A549 (cell line): Measurements from ENCODE around the gene ANKRD34A. TPM values are rescaled to one million over a fixed set of nuclear protein-coding genes. Genes with fewer than 3 reads are reported as not detected.

Experiments used
- ATAC-seq, 2 experiments: fragments of 200-7000 bp in 1 of 2; fragments of >200 bp in 1 of 2; cut with Nextera tagmentation in 1 of 2; cut with Tn5 transposase in 1 of 2; 3 replicates each; pipeline versions ENCODE4 v1.8.0 to v1.9.1; 2018 to 2020; ENCODE audit warnings: mild to moderate bottlenecking in 1 of 2, moderate library complexity in 1 of 2
- CTCF ChIA-PET: fragments of 300-600 bp; sonication (Branson Sonifier 250); formaldehyde crosslinking; extraction: SDS; loops from one replicate; lab custom pipeline; 2021; ENCODE audit warnings: antibody characterized with exemption, inconsistent platforms; lab: Yijun Ruan, JAX
- POLR2A ChIA-PET: fragments of 350-600 bp; formaldehyde crosslinking; extraction: SDS; loops from one replicate; lab custom pipeline; 2021; ENCODE audit warnings: antibody characterized with exemption, inconsistent platforms; lab: Yijun Ruan, JAX
- DNase-seq, 2 experiments: peaks; one replicate each; pipeline versions ENCODE4 v3.0.0 to v3.0.0-alpha.2; 2011 to 2016; ENCODE audit warnings: low read depth in 1 of 2, low spot score in 1 of 2
- FAIRE-seq: peaks from 2 replicates; lab custom pipeline; 2011; peaks lifted over from hg19 to GRCh38; lab: Jason Lieb, UNC
- H3K27ac ChIP-seq, 2 experiments: fragments of >200 bp; sonication (Bioruptor Twin); formaldehyde crosslinking; 3 replicates each; pipeline ENCODE4 v1.5.1; 2016 to 2017
- H3K4me1 ChIP-seq: fragments of >200 bp; sonication (Bioruptor Twin); formaldehyde crosslinking; 3 replicates; pipeline ENCODE4 v1.6.1; 2016
- H3K4me2 ChIP-seq: fragments of >200 bp; sonication (Bioruptor Twin); formaldehyde crosslinking; 3 replicates; pipeline ENCODE4 v1.6.1; 2016
- H3K4me3 ChIP-seq: fragments of >200 bp; sonication (Bioruptor Twin); formaldehyde crosslinking; 3 replicates; pipeline ENCODE4 v1.5.1; 2016
- H3K9me3 ChIP-seq: fragments of >200 bp; sonication (Bioruptor Twin); formaldehyde crosslinking; 3 replicates; pipeline ENCODE4 v1.6.1; 2016
- BHLHE40 ChIP-seq: IDR thresholded peaks from 2 replicates; pipeline ENCODE4 v1.6.1; 2012; ENCODE audit warnings: low read depth, low read length, inconsistent platforms
- CHD4 ChIP-seq: fragments of 200-600 bp; sonication (generic); IDR thresholded peaks from 2 replicates; pipeline ENCODE4 v1.6.1; 2016; ENCODE audit warnings: antibody characterized with exemption, mild to moderate bottlenecking, borderline replicate concordance
- FOXS1 ChIP-seq: fragments of 250-450 bp; sonication (Bioruptor Pico); IDR thresholded peaks from 2 replicates; pipeline ENCODE4 v1.5.0; 2020; ENCODE audit warnings: mild to moderate bottlenecking, moderate library complexity
- GATA3 ChIP-seq: IDR thresholded peaks from 2 replicates; pipeline ENCODE4 v1.6.1; 2012; ENCODE audit warnings: borderline replicate concordance
- HOXA7 ChIP-seq: fragments of 250-450 bp; sonication (Bioruptor Pico); IDR thresholded peaks from 2 replicates; pipeline ENCODE4 v1.5.0; 2020; ENCODE audit warnings: mild to moderate bottlenecking, moderate library complexity
- HOXB5 ChIP-seq: fragments of 250-450 bp; sonication (Bioruptor Pico); IDR thresholded peaks from 2 replicates; pipeline ENCODE4 v1.5.0; 2020; ENCODE audit warnings: mild to moderate bottlenecking, moderate library complexity
- MAFK ChIP-seq: fragments of 450-650 bp; IDR thresholded peaks from 2 replicates; pipeline ENCODE4 v1.6.1; 2014; ENCODE audit not compliant: partially characterized antibody
- MAZ ChIP-seq: fragments of 150-350 bp; IDR thresholded peaks from 2 replicates; pipeline ENCODE4 v1.6.1; 2014; ENCODE audit warnings: antibody characterized with exemption, low read depth, low read length, borderline replicate concordance
- PHF8 ChIP-seq: fragments of 200-600 bp; sonication (generic); IDR thresholded peaks from 2 replicates; pipeline ENCODE4 v1.6.1; 2016; ENCODE audit warnings: low read depth, mild to moderate bottlenecking, antibody characterized with exemption, moderate library complexity, borderline replicate concordance
- POLR2A ChIP-seq: IDR thresholded peaks from 2 replicates; pipeline ENCODE4 v1.6.1; 2012; ENCODE audit warnings: mild to moderate bottlenecking, low read length
- RFX5 ChIP-seq: fragments of 450-650 bp; IDR thresholded peaks from 2 replicates; pipeline ENCODE4 v1.7.1; 2014; ENCODE audit warnings: antibody characterized with exemption, mild to moderate bottlenecking, moderate library complexity
- TFCP2L1 ChIP-seq: fragments of 250-450 bp; sonication (Bioruptor Pico); IDR thresholded peaks from 2 replicates; pipeline ENCODE4 v1.5.0; 2021; ENCODE audit warnings: mild to moderate bottlenecking
- ZC3H11A ChIP-seq: fragments of 450-650 bp; IDR thresholded peaks from 2 replicates; pipeline ENCODE4 v1.6.1; 2014; ENCODE audit warnings: antibody characterized with exemption, mild to moderate bottlenecking
- WGBS: methylation state at CpG from one replicate; pipeline ENCODE4 v1.1.6; 2017; ENCODE audit errors: missing lambda C conversion rate; 5-methylcytosine and 5-hydroxymethylcytosine counted together
- polyA plus RNA-seq, 4 experiments: library from polyadenylated mRNA; depleted of rRNA in 3 of 4; stranded (reverse); fragments of >200 nt; fragmentation: RNase III in 1 of 4; extraction: RNeasy Plus Mini Kit Qiagen cat#74134 plus additional on column Dnase treatment in 1 of 4; gene quantifications; 2 replicates in 3 of 4; 3 replicates in 1 of 4; pipeline ENCODE4 v1.2.3, GENCODE V29; 2011 to 2017
- TF ChIP-seq, protein P1 (sequence below): fragments of 200-600 bp; sonication (generic); IDR thresholded peaks from 2 replicates; pipeline ENCODE4 v1.6.1; 2016; ENCODE audit warnings: antibody characterized with exemption, mild to moderate bottlenecking, moderate library complexity
- TF ChIP-seq, protein P2 (sequence below): IDR thresholded peaks from 2 replicates; pipeline ENCODE4 v1.6.1; 2012

The ANKRD34A gene
- polyA plus RNA-seq, 2 of the 4 experiments (the other 2 are of a cell fraction), result 0.30 to 0.39 TPM

DNA sequence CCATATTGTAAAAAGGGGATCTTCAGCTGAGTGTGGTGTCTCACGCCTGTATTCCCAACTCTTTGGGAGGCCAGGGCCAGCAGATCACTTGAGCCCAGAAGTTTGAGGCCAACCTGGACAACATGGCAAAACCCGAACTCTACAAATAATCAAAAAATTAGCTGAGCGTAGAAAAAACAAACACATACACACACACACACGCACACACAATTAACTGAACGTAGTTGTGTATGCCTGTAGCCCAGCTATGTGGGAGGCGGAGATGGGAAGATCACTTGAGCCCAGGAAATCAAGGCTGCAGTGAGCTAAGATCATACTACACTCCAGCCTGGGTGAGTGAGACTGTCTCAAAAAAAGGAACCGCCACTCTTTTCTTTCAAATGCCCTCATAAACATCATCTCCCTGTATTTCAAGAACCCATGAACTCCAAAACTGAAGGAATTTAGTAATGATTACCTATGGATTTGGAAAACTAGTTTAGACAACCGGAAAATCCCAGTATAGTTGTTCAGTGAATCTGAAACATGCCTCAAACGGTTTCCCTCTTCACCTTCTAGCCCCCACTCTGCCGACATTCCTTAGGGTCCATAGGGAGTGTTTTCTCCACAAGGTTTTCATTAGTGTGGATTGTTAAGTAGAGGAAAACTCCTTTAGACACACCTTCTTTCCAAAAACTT lies 27.5 kb upstream of the ANKRD34A start:
- no peak for TF ChIP-seq MAZ
- no peak for TF ChIP-seq CHD4
- no peak for TF ChIP-seq ZC3H11A
- TF ChIP-seq, all 56 proteins: peak for 0
- FAIRE-seq, result no peak
- 78% methylated on average over 10 of the region's 10 CpGs for WGBS
- Histone ChIP-seq H3K4me1 (peaks cover 3% of the 10 kb centered on the region; the same call in 1 of the 3 replicates), H3K4me3 (no peak overlapping the region), H3K27ac (no peak overlapping the region), H3K4me2 (no peak overlapping the region), H3K9me3 (no peaks in the 10 kb centered on the region)
- ATAC-seq, result no peak
- no peak for DNase-seq
- POLR2A ChIA-PET, result no interaction called here
- CTCF ChIA-PET, result interaction anchor here (0.8 to 24.2 kb wide), 5 partner anchors 13 to 146 kb away, joined by 3 to 566 read pairs (median 4); partner anchors contain the start of genes HJV and NUDT17

DNA sequence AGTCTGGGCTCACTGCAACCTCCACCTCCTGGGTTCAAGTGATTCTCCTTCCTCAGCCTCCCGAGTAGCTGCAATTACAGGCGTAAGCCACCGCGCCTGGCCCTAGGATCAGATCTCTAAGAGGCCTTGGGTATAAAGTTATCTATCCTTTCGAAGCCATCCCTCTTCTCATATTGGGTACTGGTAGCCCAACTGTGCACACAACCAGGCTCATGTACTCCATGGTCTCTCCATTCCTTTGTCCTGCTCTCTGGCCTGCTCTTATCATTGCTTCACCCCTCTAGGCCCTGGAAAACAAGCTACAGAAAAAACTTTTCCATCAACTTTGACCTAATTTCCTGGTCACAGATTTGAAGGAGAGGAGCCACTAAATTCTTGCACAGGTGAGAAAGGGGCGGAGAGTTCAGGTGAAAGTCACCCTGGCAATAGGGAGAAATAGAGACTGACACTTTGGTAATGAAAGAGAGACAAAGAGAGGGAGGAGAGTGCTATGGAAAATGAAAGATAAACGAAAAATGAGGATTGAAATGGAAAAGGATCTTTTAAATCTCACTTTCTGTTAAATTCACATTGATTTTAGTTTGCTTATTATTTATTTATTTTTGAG lies 26.0 kb upstream of the ANKRD34A start:
- H3K27ac ChIP-seq, result no peak overlapping the region
- TF ChIP-seq POLR2A, result no peak
- TF ChIP-seq, protein P1, sequence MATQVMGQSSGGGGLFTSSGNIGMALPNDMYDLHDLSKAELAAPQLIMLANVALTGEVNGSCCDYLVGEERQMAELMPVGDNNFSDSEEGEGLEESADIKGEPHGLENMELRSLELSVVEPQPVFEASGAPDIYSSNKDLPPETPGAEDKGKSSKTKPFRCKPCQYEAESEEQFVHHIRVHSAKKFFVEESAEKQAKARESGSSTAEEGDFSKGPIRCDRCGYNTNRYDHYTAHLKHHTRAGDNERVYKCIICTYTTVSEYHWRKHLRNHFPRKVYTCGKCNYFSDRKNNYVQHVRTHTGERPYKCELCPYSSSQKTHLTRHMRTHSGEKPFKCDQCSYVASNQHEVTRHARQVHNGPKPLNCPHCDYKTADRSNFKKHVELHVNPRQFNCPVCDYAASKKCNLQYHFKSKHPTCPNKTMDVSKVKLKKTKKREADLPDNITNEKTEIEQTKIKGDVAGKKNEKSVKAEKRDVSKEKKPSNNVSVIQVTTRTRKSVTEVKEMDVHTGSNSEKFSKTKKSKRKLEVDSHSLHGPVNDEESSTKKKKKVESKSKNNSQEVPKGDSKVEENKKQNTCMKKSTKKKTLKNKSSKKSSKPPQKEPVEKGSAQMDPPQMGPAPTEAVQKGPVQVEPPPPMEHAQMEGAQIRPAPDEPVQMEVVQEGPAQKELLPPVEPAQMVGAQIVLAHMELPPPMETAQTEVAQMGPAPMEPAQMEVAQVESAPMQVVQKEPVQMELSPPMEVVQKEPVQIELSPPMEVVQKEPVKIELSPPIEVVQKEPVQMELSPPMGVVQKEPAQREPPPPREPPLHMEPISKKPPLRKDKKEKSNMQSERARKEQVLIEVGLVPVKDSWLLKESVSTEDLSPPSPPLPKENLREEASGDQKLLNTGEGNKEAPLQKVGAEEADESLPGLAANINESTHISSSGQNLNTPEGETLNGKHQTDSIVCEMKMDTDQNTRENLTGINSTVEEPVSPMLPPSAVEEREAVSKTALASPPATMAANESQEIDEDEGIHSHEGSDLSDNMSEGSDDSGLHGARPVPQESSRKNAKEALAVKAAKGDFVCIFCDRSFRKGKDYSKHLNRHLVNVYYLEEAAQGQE, result no peak
- no peak for TF ChIP-seq HOXA7 (CRISPR knock-in tag)
- TF ChIP-seq, protein P2, sequence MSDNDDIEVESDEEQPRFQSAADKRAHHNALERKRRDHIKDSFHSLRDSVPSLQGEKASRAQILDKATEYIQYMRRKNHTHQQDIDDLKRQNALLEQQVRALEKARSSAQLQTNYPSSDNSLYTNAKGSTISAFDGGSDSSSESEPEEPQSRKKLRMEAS, result no peak
- no peak for TF ChIP-seq GATA3
- no peak for TF ChIP-seq FOXS1 (CRISPR knock-in tag)
- no peak for TF ChIP-seq RFX5
- TF ChIP-seq HOXB5 (CRISPR knock-in tag), result no peak
- no peak for TF ChIP-seq TFCP2L1
- no peak for TF ChIP-seq MAFK
- TF ChIP-seq BHLHE40, result no peak
- no peak for TF ChIP-seq PHF8
- TF ChIP-seq, all 56 proteins: peak for 0
- ATAC-seq, result no peak
- H3K9me3 ChIP-seq, result no peaks in the 10 kb centered on the region
- ChIA-PET POLR2A (no interaction called here), CTCF (interaction anchor here (0.8 to 24.2 kb wide), 5 partner anchors 11 to 99 kb away, joined by 3 to 566 read pairs (median 3); partner anchors contain the start of gene HJV)
- no peak overlapping the region for H3K4me2 ChIP-seq
- peaks cover 9% of the 10 kb centered on the region; the same call in 2 of the 3 replicates for H3K4me1 ChIP-seq
- WGBS, result 73% methylated on average over 7 of the region's 7 CpGs
- DNase-seq, result no peak
- no peak overlapping the region for H3K4me3 ChIP-seq
- FAIRE-seq, result no peak

DNA sequence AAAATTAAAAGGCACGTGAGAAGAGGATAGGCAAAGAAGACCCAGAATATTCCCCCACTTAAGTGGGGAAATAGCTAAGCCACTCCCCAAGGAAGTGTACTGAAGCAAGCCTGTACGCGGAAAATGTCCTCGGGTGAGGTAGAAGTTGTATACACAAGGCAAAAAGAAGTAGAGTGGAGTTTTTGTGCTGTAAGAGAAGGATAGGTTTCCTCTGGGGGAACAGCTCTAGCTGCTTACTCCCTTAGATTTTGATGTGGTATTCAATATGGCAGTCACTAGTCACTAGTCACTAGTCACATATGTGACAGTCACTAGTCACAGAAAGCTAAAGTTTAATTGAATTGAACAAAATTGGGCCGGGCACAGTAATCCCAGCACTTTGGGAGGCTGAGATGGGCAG lies 24.4 kb upstream of the ANKRD34A start:
- Histone ChIP-seq H3K4me2 (no peak overlapping the region), H3K27ac (no peak overlapping the region), H3K9me3 (no peaks in the 10 kb centered on the region), H3K4me1 (peaks cover 11% of the 10 kb centered on the region; the same call in 2 of the 3 replicates), H3K4me3 (no peak overlapping the region)
- 69% methylated on average over 5 of the region's 5 CpGs for WGBS
- ChIA-PET POLR2A (no interaction called here), CTCF (interaction anchor here (1.0 to 24.2 kb wide), 6 partner anchors 10 to 44 kb away, joined by 3 to 566 read pairs (median 4); partner anchors contain the start of gene HJV)
- ATAC-seq (no peak), FAIRE-seq (no peak), DNase-seq (no peak)
- no peak for TF ChIP-seq TFCP2L1
